ENCODE data around the gene AIP.
"Not testable (repeated sequence)": the region's sequence is repeated elsewhere in the genome, so short reads cannot be mapped to it uniquely, and the experiment has no call there.

Gene AIP

GRCh38 chr11:67507864-67508485 lies 25.1 kb downstream of the AIP start, which contains the start of gene CDK2AP2:
Gene CDK2AP2, minus strand, starts transcription at chr11:67508162. Its CDS starts 80 bp downstream, at chr11:67508082.
- DNase-seq, result peak; percentile 99

DNA sequence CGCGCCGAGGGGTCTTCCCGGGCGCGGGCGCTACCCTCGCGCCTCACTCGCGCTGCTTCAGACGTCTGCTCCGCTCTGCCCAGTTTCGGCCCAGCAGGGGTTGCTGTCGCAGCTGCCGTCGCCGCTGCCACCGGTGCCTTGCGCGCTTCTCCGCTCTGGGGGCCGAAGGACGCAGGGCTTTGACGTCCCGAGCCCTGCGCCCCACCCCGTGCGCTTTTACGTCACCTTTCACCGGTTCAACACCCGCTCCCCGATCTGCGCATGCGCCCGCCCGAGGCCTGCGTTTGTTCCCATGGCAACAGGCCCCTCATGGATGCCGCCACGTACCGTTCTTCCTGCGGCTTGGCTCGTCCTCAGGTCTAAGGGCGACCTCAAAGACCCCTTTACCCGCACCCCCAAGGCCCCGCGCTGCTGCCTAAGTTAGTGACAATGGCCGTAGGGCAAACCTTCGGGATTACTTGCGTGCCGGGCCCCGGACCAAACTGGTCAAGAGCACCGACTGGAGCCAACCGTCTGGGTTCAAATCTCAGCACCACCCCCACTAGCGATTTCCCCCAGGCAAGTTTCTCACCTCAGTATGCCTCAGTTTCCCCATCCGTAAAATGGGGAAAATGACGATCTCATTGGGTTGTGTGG lies 25.8 kb downstream of the AIP start:
- peak; percentile 99 for DNase-seq

- no peak for DNase-seq
Measured at GRCh38 chr11:67510023-67510345, 27.2 kb downstream of the AIP start.

DNA sequence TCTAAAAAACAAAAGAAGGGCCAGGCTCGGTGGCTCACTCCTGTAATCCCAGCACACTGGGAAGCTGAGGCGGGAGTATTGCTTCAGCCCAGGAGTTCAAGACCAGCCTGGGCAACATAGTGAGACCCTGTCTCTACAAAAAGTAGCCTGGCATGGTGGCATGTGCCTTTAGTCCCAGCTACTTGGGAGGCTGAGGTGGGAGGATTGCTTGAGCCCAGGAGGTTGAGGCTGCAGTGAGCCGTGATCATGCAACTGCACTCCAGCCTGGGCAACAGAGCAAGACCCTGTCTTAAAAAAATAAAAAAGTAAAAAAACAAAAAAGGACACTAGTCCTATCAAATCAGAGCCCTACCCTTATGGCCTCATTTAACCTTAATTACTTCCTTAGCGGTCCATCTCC lies 28.7 kb downstream of the AIP start:
- not testable (repeated sequence) for DNase-seq

- DNase-seq, result no peak
Measured at GRCh38 chr11:67514116-67514515, 31.3 kb downstream of the AIP start.

DNA sequence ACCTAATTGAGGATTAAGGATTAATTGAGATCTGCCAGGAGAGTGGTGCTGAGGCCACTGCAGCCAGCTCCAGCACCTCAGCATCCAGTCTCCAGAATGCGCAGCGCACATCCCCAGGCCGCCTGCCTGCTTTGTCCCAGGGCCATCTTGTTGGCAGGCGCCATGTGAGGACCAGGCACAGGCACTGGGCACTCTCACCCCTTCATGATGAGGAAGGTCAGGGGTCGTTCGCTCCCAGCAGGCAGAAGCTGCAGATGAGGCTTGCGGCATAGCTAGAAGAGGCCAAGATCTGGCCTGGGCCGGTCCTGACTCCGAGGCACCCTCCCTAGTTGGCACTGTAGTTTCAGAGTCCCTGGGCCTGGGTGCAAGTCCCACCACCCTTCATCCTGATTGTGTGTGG lies 34.0 kb downstream of the AIP start:
- DNase-seq, result no peak

DNA sequence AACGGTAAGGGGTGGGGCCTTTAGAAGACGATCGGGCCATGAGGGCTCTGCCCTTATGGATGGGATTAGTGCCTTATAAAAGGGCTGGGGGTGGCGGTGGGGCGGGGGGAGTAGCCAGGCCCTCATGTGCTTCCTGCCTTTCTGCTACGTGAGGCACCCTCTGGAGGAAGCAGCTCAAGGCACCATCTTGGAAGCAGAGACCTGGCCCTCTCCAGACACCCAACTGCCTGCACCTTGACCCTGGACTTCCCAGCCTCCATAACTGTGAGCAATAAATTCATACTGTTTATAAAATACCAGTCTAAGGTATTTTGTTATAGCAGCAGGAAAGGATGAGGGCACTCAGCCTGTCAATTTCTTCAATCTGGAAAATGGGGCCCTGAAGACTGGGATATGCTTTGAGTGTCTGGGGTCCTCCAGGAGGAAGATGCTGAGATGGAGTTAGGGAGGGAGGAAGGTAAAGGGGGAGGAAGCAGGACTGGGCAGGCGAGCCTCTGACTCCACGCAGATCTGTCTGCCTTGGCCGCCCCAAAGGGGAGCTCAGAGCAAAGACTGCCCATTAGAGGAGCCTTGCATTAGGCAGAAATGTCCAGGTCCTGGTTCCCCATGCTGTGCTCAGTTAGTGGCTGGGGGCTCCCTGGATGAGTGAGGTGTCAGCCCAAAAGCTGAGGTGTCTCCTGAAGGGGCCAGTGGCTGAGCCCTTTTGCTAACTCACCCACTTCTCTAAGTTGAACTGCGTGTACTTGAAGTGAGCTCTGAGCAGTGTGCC lies 35.1 kb downstream of the AIP start:
- DNase-seq, result no peak

- DNase-seq, result no peak
Measured at GRCh38 chr11:67519726-67520125, 36.9 kb downstream of the AIP start.

GRCh38 chr11:67520856-67521824 lies 38.3 kb downstream of the AIP start:
- DNase-seq, result no peak

- no peak for DNase-seq
Measured at GRCh38 chr11:67521924-67522323, 39.1 kb downstream of the AIP start.

DNA sequence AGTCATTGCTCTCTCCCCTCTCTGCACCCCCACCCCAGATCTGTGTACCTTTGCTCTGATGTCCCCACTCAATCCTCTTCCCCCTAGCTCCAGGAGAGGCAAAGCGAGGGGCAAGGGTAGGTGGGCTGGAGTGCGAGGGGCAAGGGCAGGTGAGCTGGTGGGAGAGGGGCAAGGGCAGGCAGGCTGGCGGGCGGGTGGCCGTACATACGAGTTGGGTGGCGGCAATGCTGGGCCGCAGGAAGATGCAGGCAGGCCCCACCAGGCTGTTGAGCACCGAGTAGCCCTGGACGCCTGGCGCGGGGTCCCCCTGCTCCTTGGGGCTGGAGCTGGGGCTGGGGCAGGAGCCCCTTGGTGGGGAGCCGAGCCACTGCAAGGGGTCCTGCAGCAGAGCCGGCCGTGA lies 39.5 kb downstream of the AIP start:
- no peak for DNase-seq

DNA sequence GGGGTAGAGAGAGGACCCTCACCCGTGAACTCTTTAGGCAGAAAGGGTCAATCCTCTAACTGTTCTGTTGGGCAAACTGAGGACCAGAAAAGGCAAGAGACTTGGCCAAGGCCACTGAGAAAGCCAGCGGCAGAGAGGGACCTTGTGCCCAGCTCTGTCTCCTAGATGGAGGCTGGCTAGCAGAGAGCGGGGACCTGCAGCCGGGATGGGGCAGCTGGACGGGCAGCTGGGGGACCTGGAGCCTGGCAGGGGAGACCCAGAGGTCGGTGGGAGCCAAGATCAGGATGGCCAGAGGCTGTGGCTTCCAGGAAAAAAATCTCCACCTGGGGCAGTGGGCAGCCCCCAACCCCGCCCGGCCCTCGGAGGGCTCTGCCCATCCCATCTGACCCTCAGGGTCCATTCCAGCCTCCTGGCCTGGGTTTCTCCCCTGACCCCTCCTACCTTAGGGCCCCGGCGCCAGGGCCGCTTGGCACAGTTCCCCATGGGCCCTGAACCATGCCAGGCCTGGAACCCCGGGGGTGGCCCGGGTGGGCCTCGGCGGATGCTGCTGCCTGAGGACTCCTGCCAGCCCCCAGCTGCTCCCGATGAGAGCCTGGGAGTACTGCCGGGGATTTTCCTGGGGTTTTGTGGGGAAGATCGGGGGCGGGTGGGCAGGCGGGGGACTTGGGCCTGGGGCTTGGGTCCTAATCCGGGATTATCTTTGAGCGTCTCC lies 40.2 kb downstream of the AIP start, which contains the start of gene CABP2:
Gene CABP2, minus strand, starts transcription at position 603 of the 712 bp plus-strand sequence. Its CDS starts 120 bp downstream, at position 483.
- DNase-seq, result no peak

GRCh38 chr11:67523556-67524479 lies 41.0 kb downstream of the AIP start:
- DNase-seq, result no peak

DNA sequence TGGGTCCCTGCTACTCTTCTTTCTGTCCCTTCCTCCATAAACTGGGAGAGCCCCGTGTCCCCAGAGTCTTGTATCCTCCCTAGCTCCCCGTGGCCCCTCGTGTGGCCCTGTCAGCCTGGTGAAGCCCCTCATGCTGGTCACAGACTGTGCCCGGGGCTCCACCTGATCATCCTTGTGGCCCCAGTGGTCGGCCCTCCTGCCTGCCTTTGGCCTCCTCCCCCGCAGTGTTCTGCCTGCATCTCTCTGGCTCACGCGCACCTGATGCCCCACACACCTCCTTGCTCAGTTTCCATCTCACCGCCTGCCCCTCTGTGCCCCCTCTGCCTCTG lies 41.6 kb downstream of the AIP start:
- no peak for DNase-seq

DNA sequence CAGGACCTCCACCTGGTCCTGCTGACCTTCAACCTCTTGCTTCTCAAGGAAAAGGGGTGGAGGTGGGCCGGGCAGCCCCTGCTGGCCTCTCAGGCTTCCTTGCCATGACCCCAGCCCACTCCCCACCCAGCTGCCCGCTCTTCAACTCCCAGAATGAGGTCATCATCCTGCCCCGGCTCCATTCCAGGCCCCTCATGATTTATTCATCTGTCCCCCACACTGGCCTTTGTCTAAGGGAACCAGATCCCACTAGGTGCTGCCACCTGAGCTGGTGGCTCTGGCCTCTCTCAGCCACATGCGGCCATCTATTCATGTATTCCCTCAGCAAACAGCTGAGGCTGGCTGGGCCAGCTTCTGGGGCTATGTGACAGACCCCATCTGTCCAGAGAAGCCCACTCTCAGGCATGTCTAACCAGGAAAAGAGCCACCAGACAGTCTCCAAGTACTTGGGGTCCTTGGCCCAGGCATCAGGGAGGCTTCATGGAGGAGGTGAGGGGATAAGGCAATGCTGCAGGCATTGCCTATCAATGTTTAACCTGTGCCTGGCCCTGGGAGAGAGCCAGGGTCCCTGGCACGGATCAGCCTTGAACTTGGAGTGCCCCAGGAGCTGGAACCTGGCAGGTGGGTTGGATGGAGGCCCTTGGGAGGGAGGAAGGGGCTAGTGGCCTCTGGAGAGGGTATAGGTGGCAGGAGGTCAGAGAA lies 42.6 kb downstream of the AIP start:
- DNase-seq, result no peak

GRCh38 chr11:67528376-67528775 lies 45.5 kb downstream of the AIP start:
- DNase-seq, result no peak

- no peak for DNase-seq
Measured at GRCh38 chr11:67530282-67530592, 47.4 kb downstream of the AIP start.

DNA sequence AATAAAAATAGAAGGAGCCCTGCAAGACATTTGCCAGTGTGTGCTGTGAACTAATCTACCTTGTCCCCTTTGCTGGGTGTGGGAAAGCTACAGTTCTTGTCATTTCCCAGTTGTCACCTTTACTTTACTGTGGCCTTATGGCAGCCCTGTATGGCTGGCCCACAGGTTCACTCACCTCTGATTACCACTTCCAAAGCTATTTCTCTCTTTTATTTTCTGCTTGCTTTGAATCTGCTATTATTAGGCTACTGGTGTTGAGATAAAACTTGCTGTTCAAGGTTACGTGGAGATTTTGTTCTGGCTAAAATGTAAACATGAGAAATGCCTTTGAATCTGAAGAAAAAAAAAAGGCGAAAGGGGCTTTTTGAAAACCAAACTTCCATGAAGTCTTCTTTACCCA lies 50.1 kb downstream of the AIP start:
- DNase-seq, result no peak

DNA sequence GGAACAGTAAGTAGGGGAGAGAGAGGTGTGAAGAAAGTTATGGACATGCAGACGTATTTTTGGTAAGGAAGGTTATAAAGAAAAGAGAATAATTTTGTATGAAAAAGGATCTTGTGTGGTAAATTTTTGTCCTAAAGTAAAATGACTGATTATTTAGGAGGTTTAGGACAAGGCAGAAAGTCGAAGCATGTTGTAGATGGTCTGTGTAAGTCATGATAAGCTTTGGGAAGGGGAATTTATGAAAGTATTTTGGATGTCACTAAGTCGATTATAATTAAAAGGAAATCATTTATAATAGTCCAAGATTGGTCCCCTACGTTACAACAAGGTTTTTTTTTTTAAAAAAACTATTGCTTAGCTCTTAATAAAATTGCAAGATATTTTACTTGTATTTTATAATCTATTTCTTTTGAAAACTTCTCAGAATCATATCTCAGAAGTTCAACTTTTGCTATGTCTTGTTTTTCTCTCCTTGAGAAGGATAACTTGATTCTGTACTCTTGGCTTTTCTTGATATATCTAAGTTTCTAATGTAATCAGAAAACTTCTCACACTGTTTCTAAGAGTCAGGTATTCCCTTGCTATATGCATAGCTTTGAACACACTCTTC lies 51.3 kb downstream of the AIP start:
- DNase-seq, result no peak

DNA sequence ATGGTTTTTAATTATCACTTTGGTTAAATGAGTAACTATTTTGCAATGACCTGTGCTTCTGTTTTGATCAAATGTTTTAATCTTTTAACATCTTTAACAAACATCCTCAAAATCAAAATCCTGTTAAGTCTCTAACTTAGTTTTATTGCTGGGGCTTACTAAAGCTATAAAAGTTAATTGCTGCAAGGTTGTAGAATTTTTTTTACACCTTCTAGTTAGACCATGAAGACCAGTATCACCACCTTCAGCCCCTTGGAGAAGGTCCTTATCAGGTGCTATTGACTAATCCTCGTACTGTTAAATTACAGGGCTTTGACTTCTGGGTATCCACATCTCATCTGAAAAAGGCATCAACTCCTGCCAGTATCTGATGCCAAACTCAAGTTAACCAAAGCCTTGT lies 52.7 kb downstream of the AIP start:
- no peak for DNase-seq
